Natural killer cell treated with Interleukin-12 subunit alpha and Interleukin-12 subunit beta and Interleukin-15 and Interleukin-18, amount 100 ng/mL, for 72 hours (primary cell): Measurements from ENCODE around the gene IL33. TPM values are rescaled to one million over a fixed set of nuclear protein-coding genes. Genes with fewer than 3 reads are reported as not detected.
A peak's percentile ranks its signal among the peaks of the same experiment; 100 is the strongest.

Experiments used
- ATAC-seq, 2 donors: fragments of 150-1000 bp; cut with Tn5 transposase in 1 of 2; sonication (Bioruptor Pico), chemical (Tn5 transposase) in 1 of 2; 2 replicates each; pipeline ENCODE4 v1.10.0; 2021
- DNase-seq: peaks from one replicate; pipeline ENCODE4 v3.0.0; 2022; ENCODE audit warnings: low spot score
- H3K27ac Mint-ChIP-seq, 2 donors: 1 replicate in 1 of 2; 2 replicates in 1 of 2; pipeline ENCODE4 v1.8.0; 2022; ENCODE audit warnings: mixed read lengths in 2 of 2, mild to moderate bottlenecking in 1 of 2, moderate library complexity in 1 of 2
- H3K27me3 Mint-ChIP-seq, 2 donors: 1 replicate in 1 of 2; 2 replicates in 1 of 2; pipeline ENCODE4 v1.8.0; 2022; ENCODE audit warnings: mixed read lengths in 2 of 2
- H3K36me3 Mint-ChIP-seq: one replicate; pipeline ENCODE4 v1.8.0; 2022; ENCODE audit warnings: mixed read lengths
- H3K4me1 Mint-ChIP-seq, 2 donors: 1 replicate in 1 of 2; 2 replicates in 1 of 2; pipeline ENCODE4 v1.8.0; 2022; ENCODE audit warnings: low read depth in 2 of 2, mixed read lengths in 2 of 2, mild to moderate bottlenecking in 1 of 2
- H3K4me3 Mint-ChIP-seq: one replicate; pipeline ENCODE4 v1.8.0; 2022; ENCODE audit warnings: mixed read lengths
- H3K9me3 Mint-ChIP-seq: 2 replicates; pipeline ENCODE4 v1.8.0; 2022; ENCODE audit warnings: mixed read lengths
- total RNA-seq, 2 donors: library from RNA; stranded (reverse); gene quantifications; one replicate each; pipeline ENCODE4 v1.2.3, GENCODE V29; 2022

IL33 gene
- total RNA-seq, 2 donors from 2014 or later: not detected

DNA sequence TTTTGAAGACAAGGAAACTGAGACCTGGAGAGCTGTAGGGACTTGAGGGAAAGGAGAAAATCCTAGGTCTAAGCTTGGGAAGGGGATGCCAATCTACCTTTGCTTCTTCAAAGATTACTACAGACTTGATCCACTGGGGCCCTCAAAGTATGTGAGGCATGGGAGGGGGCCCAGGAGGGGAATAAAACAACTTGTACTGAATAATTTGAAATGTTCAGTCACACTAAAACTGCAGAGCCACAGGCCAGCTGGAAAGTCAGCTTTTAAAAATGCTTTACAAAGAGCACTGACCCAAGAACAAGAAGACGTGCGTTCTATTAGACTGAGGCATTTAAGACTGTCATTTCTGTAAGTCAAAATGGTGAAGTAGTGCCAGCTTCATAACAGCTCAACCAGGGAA is 13.6 kb downstream of the IL33 start:
- Mint-ChIP-seq H3K36me3 (no peaks in the 10 kb centered on the region), H3K9me3 (no peaks in the 10 kb centered on the region), H3K4me1 (no peaks in the 10 kb centered on the region), H3K27me3 (peaks cover 12 to 26% of the 10 kb centered on the region in 2 donors), H3K4me3 (no peak overlapping the region), H3K27ac (no peak overlapping the region)
- ATAC-seq (no peak), DNase-seq (no peak)

DNA sequence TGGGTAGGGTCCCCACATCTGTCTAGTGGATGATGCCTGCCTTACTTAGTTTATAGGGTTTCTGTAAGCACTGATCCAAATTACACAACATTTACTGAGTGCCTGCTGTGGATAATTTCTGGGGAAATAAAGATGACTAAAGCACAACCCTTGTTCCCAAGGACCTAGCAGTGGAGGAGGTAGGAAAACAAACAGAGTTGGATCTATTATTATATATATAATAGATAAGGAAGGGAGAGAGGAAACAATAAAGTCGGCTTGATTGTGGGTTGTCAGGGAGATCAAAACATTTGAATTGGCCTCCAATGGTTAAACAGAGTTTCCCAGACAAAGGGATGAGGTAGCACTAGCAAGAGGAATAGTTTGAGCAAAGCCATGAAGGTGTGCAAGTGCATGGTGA is 14.0 kb downstream of the IL33 start:
- H3K27ac Mint-ChIP-seq: no peak overlapping the region
- no peak for ATAC-seq

DNA sequence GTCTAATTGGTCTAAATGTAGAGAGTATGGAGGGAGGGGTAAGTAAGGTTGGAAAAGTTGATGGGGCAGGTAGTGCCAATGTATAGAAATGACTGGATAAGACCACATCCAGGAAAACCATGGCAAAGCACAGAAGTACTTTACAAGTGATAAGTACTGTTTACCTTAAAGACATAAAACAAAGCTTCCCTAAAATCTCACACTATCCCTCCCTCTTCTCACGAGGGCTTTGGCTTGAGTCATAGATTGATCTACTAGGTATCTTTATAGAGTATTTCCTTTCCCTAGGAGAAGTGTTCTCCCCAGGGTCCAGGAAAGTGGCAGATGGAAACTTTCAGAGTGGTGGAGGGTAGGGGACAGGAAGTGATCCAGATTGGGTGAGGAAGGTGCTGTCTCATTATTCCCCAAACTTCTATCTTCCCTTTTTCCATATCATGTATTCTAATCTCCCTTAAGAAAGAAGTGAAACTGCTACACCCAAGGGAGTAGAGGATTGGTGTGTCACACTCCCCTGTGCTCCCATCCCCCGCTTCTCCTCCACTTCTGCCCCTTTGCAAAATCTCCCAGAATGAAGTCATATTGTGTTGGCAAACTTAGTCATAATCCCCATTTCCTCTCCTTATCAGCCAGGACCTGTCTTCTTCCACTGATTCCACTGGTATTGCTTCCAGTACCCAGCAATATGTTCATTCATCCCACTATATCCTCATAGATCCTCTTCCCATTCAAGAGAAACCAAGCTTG is 14.6 kb downstream of the IL33 start:
- H3K4me1 Mint-ChIP-seq: no peaks in the 10 kb centered on the region
- DNase-seq (no peak), ATAC-seq (no peak)
- no peak overlapping the region for H3K27ac Mint-ChIP-seq
- H3K27me3 Mint-ChIP-seq: peaks cover 12 to 25% of the 10 kb centered on the region in 2 donors
- no peak overlapping the region for H3K4me3 Mint-ChIP-seq
- no peaks in the 10 kb centered on the region for H3K9me3 Mint-ChIP-seq
- H3K36me3 Mint-ChIP-seq: no peaks in the 10 kb centered on the region

More for the DNA sequence above, 14.0 kb downstream of the IL33 start:
- Mint-ChIP-seq H3K4me1 (no peaks in the 10 kb centered on the region), H3K27me3 (peaks cover 12 to 26% of the 10 kb centered on the region in 2 donors), H3K36me3 (no peaks in the 10 kb centered on the region), H3K9me3 (no peaks in the 10 kb centered on the region), H3K4me3 (no peak overlapping the region)
- no peak for DNase-seq

DNA sequence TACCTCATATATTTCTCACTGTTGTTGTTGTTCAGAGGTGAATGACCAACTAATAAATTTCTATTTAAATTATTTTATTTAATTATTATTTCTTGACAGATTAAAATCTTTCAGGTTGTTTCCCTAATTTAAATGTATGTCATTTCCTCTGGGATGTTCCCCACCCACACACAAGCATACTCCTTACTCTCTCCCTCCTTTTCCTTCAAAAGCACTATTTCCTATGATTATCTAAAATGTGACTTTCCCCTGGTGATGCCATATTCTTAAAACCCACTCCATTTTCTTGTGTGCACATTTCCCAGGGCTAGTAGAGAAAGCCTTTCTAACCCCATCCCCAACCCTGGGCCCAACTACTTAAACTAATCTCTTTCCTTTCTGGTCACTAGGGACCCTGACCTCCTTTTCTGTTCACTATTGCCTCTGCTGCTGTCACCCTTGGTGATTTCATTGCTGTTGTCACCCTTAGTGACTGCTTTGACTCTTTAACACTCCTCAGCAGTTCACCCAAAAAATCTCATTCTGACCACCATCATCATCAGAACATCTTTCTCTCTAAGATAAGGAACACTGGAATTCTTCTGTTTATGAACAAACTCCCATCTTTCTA is 16.8 kb downstream of the IL33 start:
- Mint-ChIP-seq H3K9me3 (no peaks in the 10 kb centered on the region), H3K27ac (no peak overlapping the region), H3K36me3 (no peaks in the 10 kb centered on the region), H3K4me3 (no peak overlapping the region), H3K27me3 (peaks cover 4 to 9% of the 10 kb centered on the region in 2 donors), H3K4me1 (no peaks in the 10 kb centered on the region)
- DNase-seq: no peak
- no peak for ATAC-seq

DNA sequence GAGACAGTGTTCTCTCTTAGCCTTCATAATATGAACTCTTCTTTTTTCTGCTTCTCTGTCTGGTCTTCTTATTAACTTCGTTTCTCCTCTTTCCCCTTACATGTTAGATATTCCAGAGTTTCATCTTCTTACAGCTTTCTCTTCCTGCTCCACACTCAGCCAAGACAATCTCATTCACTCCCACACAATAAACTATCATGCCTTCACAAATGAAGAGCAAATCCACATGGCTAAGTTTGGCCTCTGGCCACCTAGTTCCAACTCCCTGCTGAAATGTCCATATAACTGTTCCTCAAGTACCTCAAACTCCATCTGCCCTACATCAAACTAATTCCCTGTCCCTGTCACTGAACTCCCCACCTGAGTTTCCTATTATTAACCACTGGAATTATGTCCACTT is 18.4 kb downstream of the IL33 start:
- ATAC-seq (no peak), DNase-seq (no peak)
- H3K4me1 Mint-ChIP-seq: no peaks in the 10 kb centered on the region
- no peaks in the 10 kb centered on the region for H3K9me3 Mint-ChIP-seq
- H3K4me3 Mint-ChIP-seq: no peak overlapping the region
- H3K27ac Mint-ChIP-seq: no peak overlapping the region
- H3K27me3 Mint-ChIP-seq: peaks cover 2 to 5% of the 10 kb centered on the region in 2 donors
- no peaks in the 10 kb centered on the region for H3K36me3 Mint-ChIP-seq

DNA sequence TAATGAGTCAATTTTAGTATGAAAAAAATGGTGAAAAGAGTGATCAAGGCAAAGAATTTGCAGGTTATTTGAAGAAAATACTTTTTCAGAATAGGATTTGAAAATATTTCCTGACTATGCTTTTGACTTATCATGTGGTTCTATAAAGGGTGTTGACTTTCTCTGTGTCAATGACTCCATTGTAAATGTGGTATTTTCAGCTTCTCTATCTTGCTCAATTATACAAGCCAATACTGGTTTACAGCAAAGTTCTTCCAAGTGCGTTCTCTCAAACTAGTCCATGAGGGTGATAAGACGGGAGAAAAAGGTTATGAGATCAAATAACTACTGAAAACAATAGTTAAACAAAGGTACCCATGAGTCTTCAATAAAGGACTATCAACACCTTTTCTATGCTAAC is 21.7 kb downstream of the IL33 start:
- no peak for DNase-seq
- H3K36me3 Mint-ChIP-seq: no peaks in the 10 kb centered on the region
- H3K9me3 Mint-ChIP-seq: no peaks in the 10 kb centered on the region
- no peak for ATAC-seq
- H3K4me1 Mint-ChIP-seq: no peaks in the 10 kb centered on the region
- H3K4me3 Mint-ChIP-seq: no peak overlapping the region
- peaks cover 8 to 14% of the 10 kb centered on the region in 2 donors for H3K27me3 Mint-ChIP-seq
- no peak overlapping the region for H3K27ac Mint-ChIP-seq

DNA sequence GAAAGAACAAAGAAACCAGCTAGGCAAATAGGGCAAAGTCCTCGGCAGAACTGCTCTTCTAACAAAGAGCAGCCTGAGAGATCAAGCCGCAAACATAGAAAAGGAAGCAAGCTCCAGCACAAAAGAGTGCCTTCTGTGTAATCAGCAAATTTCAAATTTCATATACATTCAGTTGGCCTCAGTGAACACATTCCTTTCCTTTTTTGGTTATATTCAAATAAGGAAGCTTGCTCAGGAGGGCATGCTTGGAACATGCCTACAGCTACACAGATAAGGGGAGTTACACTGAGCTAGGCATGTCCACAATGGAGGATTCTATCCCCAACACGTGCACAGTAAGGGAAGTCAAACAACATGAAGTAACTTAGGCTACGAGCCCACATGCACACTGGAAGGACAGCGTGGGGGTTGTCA is 23.4 kb downstream of the IL33 start:
- no peak overlapping the region for H3K4me3 Mint-ChIP-seq
- no peak for DNase-seq

DNA sequence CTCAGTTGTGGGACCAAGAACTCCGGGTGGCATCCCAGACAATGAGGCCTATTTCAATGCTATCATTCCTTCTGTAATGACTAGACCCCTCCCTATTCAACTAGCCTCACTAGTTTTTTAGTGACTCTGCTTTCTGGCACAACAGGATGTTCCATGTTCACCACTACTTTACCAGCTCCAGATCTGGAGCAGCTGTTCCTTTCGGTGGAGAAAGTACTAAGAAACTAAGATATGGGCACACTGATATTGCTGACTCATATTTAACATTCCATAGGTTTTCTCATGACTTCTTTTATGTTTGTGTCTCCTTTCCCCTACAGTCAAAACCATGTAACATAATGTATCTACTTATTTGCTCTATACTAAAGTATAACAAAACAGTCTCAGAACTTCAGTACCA is 24.1 kb downstream of the IL33 start:
- H3K4me3 Mint-ChIP-seq: no peak overlapping the region
- H3K9me3 Mint-ChIP-seq: no peaks in the 10 kb centered on the region
- DNase-seq (no peak), ATAC-seq (no peak)
- no peaks in the 10 kb centered on the region for H3K4me1 Mint-ChIP-seq
- peaks cover 10 to 18% of the 10 kb centered on the region in 2 donors for H3K27me3 Mint-ChIP-seq
- H3K36me3 Mint-ChIP-seq: no peaks in the 10 kb centered on the region
- no peak overlapping the region for H3K27ac Mint-ChIP-seq

More for the DNA sequence above, 23.4 kb downstream of the IL33 start:
- Mint-ChIP-seq H3K27ac (no peak overlapping the region), H3K36me3 (no peaks in the 10 kb centered on the region), H3K27me3 (peaks cover 10 to 14% of the 10 kb centered on the region in 2 donors), H3K9me3 (no peaks in the 10 kb centered on the region), H3K4me1 (no peaks in the 10 kb centered on the region)
- no peak for ATAC-seq

DNA sequence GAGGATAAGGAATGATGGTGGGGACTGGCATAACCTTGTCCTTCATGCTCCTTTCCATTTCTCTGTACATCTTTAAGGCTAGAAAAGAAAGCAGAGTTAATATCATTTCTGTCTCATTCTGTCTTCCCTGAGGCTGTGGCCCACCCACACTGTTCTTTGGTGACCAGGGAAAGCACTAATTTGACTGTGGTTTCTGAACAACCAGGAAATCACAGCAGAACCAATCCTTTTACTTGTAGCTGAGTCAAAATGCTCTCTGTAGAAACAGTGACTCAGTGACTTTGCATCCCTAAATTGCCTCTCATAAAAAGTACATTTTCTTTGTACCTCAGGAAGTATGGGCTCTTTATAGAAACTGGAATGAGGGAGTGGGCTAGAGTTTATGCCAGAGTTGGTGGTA is 28.1 kb downstream of the IL33 start:
- Mint-ChIP-seq H3K27me3 (peaks cover 17 to 24% of the 10 kb centered on the region in 2 donors), H3K27ac (no peak overlapping the region), H3K4me1 (no peaks in the 10 kb centered on the region), H3K9me3 (no peaks in the 10 kb centered on the region), H3K36me3 (no peaks in the 10 kb centered on the region), H3K4me3 (no peak overlapping the region)
- no peak for DNase-seq
- ATAC-seq: peak; percentile 40 to 54

DNA sequence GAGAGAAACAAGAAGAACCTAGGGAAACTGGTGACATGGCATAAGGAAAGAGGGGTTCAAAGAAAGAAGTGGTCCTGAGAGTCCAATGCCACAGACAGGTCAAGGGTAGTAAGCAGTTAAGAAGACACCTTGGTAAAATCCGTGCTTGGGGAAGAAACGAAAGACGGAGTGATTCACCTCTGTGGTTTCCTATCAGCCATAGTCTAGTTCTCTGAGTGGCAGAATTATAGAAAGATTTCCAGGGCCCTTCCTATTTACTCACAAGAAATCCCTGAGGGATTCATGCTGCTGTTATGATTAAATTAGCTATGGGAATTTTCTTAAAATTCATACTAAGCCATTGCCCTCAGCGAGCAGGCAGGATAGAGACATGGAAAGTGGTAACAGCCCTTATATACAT is 31.7 kb downstream of the IL33 start:
- no peak overlapping the region for H3K4me3 Mint-ChIP-seq
- ATAC-seq (no peak), DNase-seq (no peak)
- no peaks in the 10 kb centered on the region for H3K4me1 Mint-ChIP-seq
- peaks cover 11 to 15% of the 10 kb centered on the region in 2 donors for H3K27me3 Mint-ChIP-seq
- H3K9me3 Mint-ChIP-seq: no peaks in the 10 kb centered on the region
- no peaks in the 10 kb centered on the region for H3K36me3 Mint-ChIP-seq
- H3K27ac Mint-ChIP-seq: no peak overlapping the region

DNA sequence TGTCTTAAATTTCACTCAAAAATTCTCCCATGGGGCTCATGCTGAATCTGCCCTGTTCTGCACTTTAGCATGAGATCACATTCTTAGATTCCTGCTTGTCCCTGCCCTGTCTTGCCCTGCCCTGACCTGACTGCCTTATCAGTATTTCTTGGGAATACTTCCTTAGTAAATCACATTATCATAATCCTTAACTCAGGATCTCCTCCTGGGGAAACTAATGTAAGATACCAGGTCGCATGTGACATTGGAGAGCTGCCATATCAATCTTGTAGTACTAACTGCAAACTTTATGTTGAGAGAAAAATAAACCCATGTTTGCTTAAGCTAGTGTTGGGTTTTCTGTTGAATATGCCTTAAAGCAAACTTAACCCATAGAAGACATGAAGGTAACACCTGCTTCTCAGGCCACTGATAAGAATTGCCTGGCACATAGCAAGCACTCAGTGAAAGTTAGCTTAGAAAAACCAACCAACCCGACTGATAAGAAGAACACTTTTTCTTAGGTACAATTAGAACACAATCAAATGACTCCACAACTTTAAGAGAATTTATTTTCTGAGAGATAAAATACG is 53.3 kb downstream of the IL33 start:
- DNase-seq: no peak
- Mint-ChIP-seq H3K27me3 (peaks cover 19 to 20% of the 10 kb centered on the region in 2 donors), H3K4me3 (no peak overlapping the region), H3K9me3 (no peaks in the 10 kb centered on the region), H3K4me1 (no peaks in the 10 kb centered on the region), H3K36me3 (no peaks in the 10 kb centered on the region), H3K27ac (no peak overlapping the region)
- ATAC-seq: no peak

DNA sequence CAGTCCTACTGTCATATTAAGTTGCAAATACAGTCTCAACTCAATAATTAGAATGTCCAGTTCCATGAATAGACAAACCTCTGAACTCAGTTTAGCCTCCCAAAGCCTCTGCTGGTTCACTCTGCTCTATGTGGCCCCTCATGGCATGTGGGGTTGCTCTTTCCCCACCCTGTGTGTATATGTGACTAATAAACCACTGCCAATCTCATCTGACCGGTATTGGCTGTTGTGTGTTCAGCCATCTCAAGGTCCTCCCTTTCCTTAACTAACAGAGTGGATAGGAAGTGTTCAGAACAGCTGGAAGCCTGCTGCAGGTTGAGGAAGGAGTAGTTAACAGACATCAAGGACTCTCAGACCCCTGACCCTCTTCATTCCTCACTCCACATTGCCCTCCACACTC is 55.3 kb downstream of the IL33 start:
- Mint-ChIP-seq H3K4me1 (no peaks in the 10 kb centered on the region), H3K27me3 (peaks cover 24 to 32% of the 10 kb centered on the region in 2 donors), H3K9me3 (no peaks in the 10 kb centered on the region), H3K27ac (no peak overlapping the region), H3K4me3 (no peak overlapping the region), H3K36me3 (no peaks in the 10 kb centered on the region)
- ATAC-seq (peak in 1 of 2 donors; percentile 43), DNase-seq (no peak)

DNA sequence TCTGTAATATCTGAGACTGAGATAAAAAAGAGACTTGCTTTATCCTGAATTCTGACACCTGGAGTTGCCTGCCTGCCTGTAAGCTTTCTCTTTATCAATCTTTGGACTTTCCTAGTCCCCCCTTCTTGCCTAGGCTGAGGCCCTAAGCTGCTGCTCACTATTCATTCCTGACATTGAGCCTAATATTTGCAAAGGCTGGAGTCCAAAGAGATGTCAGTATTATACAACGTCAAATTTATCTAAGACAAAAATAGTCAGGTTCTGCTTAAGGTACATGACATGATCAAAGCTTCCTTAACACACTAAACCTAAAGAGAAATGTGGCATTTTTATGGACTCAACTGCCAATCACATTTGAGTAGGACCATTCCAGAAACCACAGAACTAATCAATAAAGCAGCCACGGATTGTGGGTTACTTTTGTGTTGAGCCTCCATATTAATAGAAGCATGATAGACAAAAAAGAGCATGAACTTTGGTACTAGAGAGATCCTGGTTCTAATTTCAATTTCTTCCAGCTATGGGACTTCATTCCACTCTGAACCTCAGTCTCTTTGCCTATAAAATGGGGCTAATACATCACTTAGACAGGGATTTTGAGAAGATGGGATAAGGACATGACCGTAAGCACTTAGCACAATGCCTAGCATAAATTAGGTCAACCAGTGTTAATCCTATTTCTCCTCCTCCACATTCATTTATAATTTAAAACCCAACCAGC is 56.1 kb downstream of the IL33 start:
- Mint-ChIP-seq H3K36me3 (no peaks in the 10 kb centered on the region), H3K9me3 (no peaks in the 10 kb centered on the region), H3K4me3 (no peak overlapping the region), H3K4me1 (no peaks in the 10 kb centered on the region), H3K27me3 (peaks cover 26 to 34% of the 10 kb centered on the region in 2 donors), H3K27ac (no peak overlapping the region)
- DNase-seq: no peak
- no peak for ATAC-seq

DNA sequence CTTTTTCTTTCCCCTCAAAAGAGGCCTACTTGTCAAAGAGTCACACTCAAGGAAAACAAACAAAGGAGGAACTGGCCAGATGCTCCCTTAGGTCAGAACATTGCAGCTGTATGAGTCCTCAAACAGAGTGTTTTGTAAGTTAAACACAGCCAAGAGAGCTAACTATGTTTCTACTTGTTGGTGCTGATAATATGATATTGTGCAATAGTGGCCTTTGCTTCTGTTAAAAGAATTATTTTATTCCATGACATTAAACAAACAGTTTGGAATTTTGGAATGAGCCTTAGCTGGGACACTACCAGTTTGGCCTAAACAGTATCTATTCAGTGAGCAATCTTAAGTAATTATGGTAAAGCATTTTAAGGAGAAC is 56.6 kb downstream of the IL33 start:
- no peak for ATAC-seq
- H3K4me1 Mint-ChIP-seq: no peaks in the 10 kb centered on the region
- no peaks in the 10 kb centered on the region for H3K9me3 Mint-ChIP-seq
- H3K27ac Mint-ChIP-seq: no peak overlapping the region
- peaks cover 26 to 34% of the 10 kb centered on the region in 2 donors for H3K27me3 Mint-ChIP-seq
- H3K36me3 Mint-ChIP-seq: no peaks in the 10 kb centered on the region
- H3K4me3 Mint-ChIP-seq: no peak overlapping the region
- DNase-seq: no peak
